ENCODE data around the gene FHL2. TPM values are rescaled to one million over a fixed set of nuclear protein-coding genes. Genes with fewer than 3 reads are reported as not detected.

Gene FHL2
- total RNA-seq, 1 experiment from 2014 or later = 21.1 TPM

GRCh38 chr2:105384216-105384615 lies 14.6 kb downstream of the FHL2 start (continued):
- TF ChIP-seq ZBTB43 (CRISPR knock-in tag; IDR thresholded peaks at IDR 0.05) = no peak
- TF ChIP-seq, protein P1, sequence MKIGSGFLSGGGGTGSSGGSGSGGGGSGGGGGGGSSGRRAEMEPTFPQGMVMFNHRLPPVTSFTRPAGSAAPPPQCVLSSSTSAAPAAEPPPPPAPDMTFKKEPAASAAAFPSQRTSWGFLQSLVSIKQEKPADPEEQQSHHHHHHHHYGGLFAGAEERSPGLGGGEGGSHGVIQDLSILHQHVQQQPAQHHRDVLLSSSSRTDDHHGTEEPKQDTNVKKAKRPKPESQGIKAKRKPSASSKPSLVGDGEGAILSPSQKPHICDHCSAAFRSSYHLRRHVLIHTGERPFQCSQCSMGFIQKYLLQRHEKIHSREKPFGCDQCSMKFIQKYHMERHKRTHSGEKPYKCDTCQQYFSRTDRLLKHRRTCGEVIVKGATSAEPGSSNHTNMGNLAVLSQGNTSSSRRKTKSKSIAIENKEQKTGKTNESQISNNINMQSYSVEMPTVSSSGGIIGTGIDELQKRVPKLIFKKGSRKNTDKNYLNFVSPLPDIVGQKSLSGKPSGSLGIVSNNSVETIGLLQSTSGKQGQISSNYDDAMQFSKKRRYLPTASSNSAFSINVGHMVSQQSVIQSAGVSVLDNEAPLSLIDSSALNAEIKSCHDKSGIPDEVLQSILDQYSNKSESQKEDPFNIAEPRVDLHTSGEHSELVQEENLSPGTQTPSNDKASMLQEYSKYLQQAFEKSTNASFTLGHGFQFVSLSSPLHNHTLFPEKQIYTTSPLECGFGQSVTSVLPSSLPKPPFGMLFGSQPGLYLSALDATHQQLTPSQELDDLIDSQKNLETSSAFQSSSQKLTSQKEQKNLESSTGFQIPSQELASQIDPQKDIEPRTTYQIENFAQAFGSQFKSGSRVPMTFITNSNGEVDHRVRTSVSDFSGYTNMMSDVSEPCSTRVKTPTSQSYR (CRISPR knock-in tag; IDR thresholded peaks at IDR 0.05) = no peak

- ChIA-PET POLR2A (interaction anchor here (1.2 kb wide), 1 partner anchor 135 kb away, joined by 3 read pairs; no protein-coding TSS in a partner anchor), CTCF (interaction anchor here (0.9 kb wide), 1 partner anchor 137 kb away, joined by 5 read pairs; no protein-coding TSS in a partner anchor)
- Mint-ChIP-seq H3K9me3 (peaks cover 3% of the 10 kb centered on the region; the same call in 1 of the 2 replicates), H3K36me3 (peaks cover 17% of the 10 kb centered on the region; the same call in 1 of the 2 replicates), H3K4me1 (no peaks in the 10 kb centered on the region), H3K4me3 (no peak overlapping the region), H3K27me3 (ENCODE audit: low read depth) (no peaks in the 10 kb centered on the region), H3K27ac (no peak overlapping the region)
- TF ChIP-seq ZBTB43 (CRISPR knock-in tag; IDR thresholded peaks at IDR 0.05) (no peak), CREM (CRISPR knock-in tag; IDR thresholded peaks at IDR 0.05) (no peak), CTCF (IDR thresholded peaks at IDR 0.05) (no peak), ZNF263 (CRISPR knock-in tag; IDR thresholded peaks at IDR 0.05; ENCODE audit: low read depth) (no peak), NR3C1 (CRISPR knock-in tag; conservative IDR thresholded peaks at IDR 0.05; ENCODE audit: low read depth) (no peak), SMAD4 (CRISPR knock-in tag; IDR thresholded peaks at IDR 0.05) (no peak), TEAD4 (CRISPR knock-in tag; IDR thresholded peaks at IDR 0.05) (no peak), SP1 (CRISPR knock-in tag; conservative IDR thresholded peaks at IDR 0.05) (no peak), JAZF1 (CRISPR knock-in tag; IDR thresholded peaks at IDR 0.05) (no peak), GRHL2 (CRISPR knock-in tag; IDR thresholded peaks at IDR 0.05; ENCODE audit: insufficient replicate concordance, severe bottlenecking) (no peak), ZNF138 (CRISPR knock-in tag; conservative IDR thresholded peaks at IDR 0.05) (no peak), FOXJ3 (CRISPR knock-in tag; IDR thresholded peaks at IDR 0.05; ENCODE audit: borderline replicate concordance) (no peak), SOX15 (CRISPR knock-in tag; IDR thresholded peaks at IDR 0.05) (no peak), NR2C2 (CRISPR knock-in tag; IDR thresholded peaks at IDR 0.05) (no peak), CBFB (CRISPR knock-in tag; IDR thresholded peaks at IDR 0.05; ENCODE audit: low read depth) (no peak)
- TF ChIP-seq, protein P2, sequence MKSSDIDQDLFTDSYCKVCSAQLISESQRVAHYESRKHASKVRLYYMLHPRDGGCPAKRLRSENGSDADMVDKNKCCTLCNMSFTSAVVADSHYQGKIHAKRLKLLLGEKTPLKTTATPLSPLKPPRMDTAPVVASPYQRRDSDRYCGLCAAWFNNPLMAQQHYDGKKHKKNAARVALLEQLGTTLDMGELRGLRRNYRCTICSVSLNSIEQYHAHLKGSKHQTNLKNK (CRISPR knock-in tag; IDR thresholded peaks at IDR 0.05) = no peak
- TF ChIP-seq, protein P3, sequence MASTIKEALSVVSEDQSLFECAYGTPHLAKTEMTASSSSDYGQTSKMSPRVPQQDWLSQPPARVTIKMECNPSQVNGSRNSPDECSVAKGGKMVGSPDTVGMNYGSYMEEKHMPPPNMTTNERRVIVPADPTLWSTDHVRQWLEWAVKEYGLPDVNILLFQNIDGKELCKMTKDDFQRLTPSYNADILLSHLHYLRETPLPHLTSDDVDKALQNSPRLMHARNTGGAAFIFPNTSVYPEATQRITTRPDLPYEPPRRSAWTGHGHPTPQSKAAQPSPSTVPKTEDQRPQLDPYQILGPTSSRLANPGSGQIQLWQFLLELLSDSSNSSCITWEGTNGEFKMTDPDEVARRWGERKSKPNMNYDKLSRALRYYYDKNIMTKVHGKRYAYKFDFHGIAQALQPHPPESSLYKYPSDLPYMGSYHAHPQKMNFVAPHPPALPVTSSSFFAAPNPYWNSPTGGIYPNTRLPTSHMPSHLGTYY (CRISPR knock-in tag; IDR thresholded peaks at IDR 0.05) = no peak
- ATAC-seq (no peak), DNase-seq (ENCODE audit: low spot score) (no peak)
Measured at GRCh38 chr2:105383432-105384166, 15.3 kb downstream of the FHL2 start.

Data from WTC11 (cell line).